CD4-positive, CD25-positive, alpha-beta regulatory T cell (primary cell): ENCODE results near the gene TTC13. TPM values are rescaled to one million over a fixed set of nuclear protein-coding genes. Genes with fewer than 3 reads are reported as not detected.
A peak's percentile ranks its signal among the peaks of the same experiment; 100 is the strongest.

Experiments used
- ATAC-seq, 2 donors: fragments of 150-1000 bp; cut with Tn5 transposase; one replicate each; pipeline ENCODE4 v1.10.0; 2021; ENCODE audit warnings: low read depth in 2 of 2, moderate number of reproducible peaks in 2 of 2, moderate library complexity in 1 of 2
- DNase-seq, 3 donors: peaks; one replicate each; pipeline versions ENCODE4 v3.0.0 to v3.0.0-alpha.2; 2012 to 2022; ENCODE audit warnings: mixed read lengths in 1 of 3
- H3K27ac ChIP-seq: one replicate; pipeline ENCODE4 v1.7.0; 2013; ENCODE audit warnings: mild to moderate bottlenecking, low read length; ENCODE audit not compliant: insufficient read depth, poor library complexity, severe bottlenecking
- H3K27me3 ChIP-seq: one replicate; pipeline ENCODE4 v1.7.0; 2013; ENCODE audit warnings: low read length; ENCODE audit not compliant: control insufficient read depth, insufficient read depth
- H3K36me3 ChIP-seq: one replicate; pipeline ENCODE4 v1.7.0; 2013; ENCODE audit warnings: mild to moderate bottlenecking, low read length, moderate library complexity; ENCODE audit not compliant: control insufficient read depth, insufficient read depth
- H3K4me1 ChIP-seq: 2 replicates; pipeline ENCODE4 v1.7.0; 2013; ENCODE audit warnings: mild to moderate bottlenecking, low read length; ENCODE audit not compliant: insufficient read depth, control insufficient read depth, poor library complexity, severe bottlenecking
- H3K4me3 ChIP-seq: one replicate; pipeline ENCODE4 v1.7.0; 2013; ENCODE audit warnings: low read depth, mild to moderate bottlenecking, low read length, moderate library complexity
- H3K9me3 ChIP-seq, 2 experiments: 1 replicate in 1 of 2; 2 replicates in 1 of 2; pipeline ENCODE4 v1.7.0; 2013; ENCODE audit warnings: low read length in 2 of 2, mild to moderate bottlenecking in 1 of 2, moderate library complexity in 1 of 2; ENCODE audit not compliant: control insufficient read depth in 2 of 2
- H3K27ac Mint-ChIP-seq, 3 donors: one replicate each; pipeline ENCODE4 v1.8.0; 2020 to 2022; ENCODE audit warnings: mild to moderate bottlenecking in 3 of 3, mixed read lengths in 3 of 3, moderate library complexity in 2 of 3
- H3K27me3 Mint-ChIP-seq: one replicate; pipeline ENCODE4 v1.8.0; 2022; ENCODE audit warnings: mild to moderate bottlenecking, mixed read lengths
- H3K36me3 Mint-ChIP-seq: one replicate; pipeline ENCODE4 v1.8.0; 2020; ENCODE audit warnings: mixed read lengths
- H3K4me1 Mint-ChIP-seq, 4 donors: one replicate each; pipeline ENCODE4 v1.8.0; 2020 to 2022; ENCODE audit warnings: mixed read lengths in 4 of 4, mild to moderate bottlenecking in 1 of 4
- H3K4me3 Mint-ChIP-seq, 4 donors: one replicate each; pipeline ENCODE4 v1.8.0; 2020 to 2022; ENCODE audit warnings: mild to moderate bottlenecking in 4 of 4, mixed read lengths in 4 of 4, moderate library complexity in 3 of 4
- H3K9me3 Mint-ChIP-seq, 7 donors: one replicate each; pipeline ENCODE4 v1.8.0; 2020 to 2022; ENCODE audit warnings: mixed read lengths in 7 of 7, mild to moderate bottlenecking in 3 of 7, moderate library complexity in 2 of 7
- polyA plus RNA-seq, 4 donors: library from polyadenylated mRNA; unstranded; fragments of 300-500 nt; fragmentation: Illumina TruSeq; gene quantifications; one replicate each; pipeline ENCODE4 v1.2.3, GENCODE V29; 2021
- total RNA-seq: library from RNA; stranded (reverse); gene quantifications from one replicate; pipeline ENCODE4 v1.2.3, GENCODE V29; 2022

Gene TTC13
- total and polyA plus RNA-seq, 5 donors from 2014 or later: 8.9 to 40.5 (median 11.6) TPM

GRCh38 chr1:230915078-230915477 lies 63.6 kb downstream of the TTC13 start:
- peaks cover 57% of the 10 kb centered on the region for H3K36me3 Mint-ChIP-seq
- Histone ChIP-seq H3K36me3 (peaks cover 89% of the 10 kb centered on the region), H3K4me1 (no peaks in the 10 kb centered on the region), H3K27me3 (no peaks in the 10 kb centered on the region), H3K9me3 (no peaks in the 10 kb centered on the region), H3K4me3 (no peak overlapping the region), H3K27ac (no peak overlapping the region)
- H3K27me3 Mint-ChIP-seq: no peaks in the 10 kb centered on the region
- no peak overlapping the region for H3K4me3 Mint-ChIP-seq
- no peak overlapping the region for H3K27ac Mint-ChIP-seq
- H3K4me1 Mint-ChIP-seq: no peaks in the 10 kb centered on the region
- ATAC-seq (no peak), DNase-seq (no peak)
- no peaks in the 10 kb centered on the region for H3K9me3 Mint-ChIP-seq

DNA sequence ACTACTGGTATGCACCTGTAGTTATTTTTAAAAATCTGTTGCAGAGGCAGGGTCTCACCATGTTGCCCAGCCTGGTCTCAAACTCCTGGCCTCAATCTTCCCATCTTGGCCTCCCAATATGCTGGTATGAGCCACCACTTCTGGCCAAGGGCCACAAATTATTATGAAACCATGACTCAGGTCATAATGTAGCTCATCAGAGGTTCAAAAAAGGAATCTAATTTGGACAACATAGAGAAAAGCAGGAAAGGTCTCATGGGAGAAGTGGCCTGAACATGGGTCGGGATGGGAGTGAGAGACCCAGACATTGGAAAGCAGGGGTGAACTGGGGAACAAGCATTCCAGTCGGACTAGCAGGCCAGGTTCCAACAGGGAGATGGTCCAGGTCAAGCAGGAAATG lies 65.2 kb downstream of the TTC13 start:
- H3K4me3 Mint-ChIP-seq: no peak overlapping the region
- no peak for DNase-seq
- ATAC-seq: no peak
- H3K4me3 ChIP-seq: no peak overlapping the region
- no peak overlapping the region for H3K27ac ChIP-seq
- peaks cover 89% of the 10 kb centered on the region for H3K36me3 ChIP-seq
- no peaks in the 10 kb centered on the region for H3K27me3 Mint-ChIP-seq
- no peaks in the 10 kb centered on the region for H3K27me3 ChIP-seq
- H3K9me3 ChIP-seq: no peaks in the 10 kb centered on the region
- no peaks in the 10 kb centered on the region for H3K4me1 Mint-ChIP-seq
- no peak overlapping the region for H3K27ac Mint-ChIP-seq
- H3K9me3 Mint-ChIP-seq: no peaks in the 10 kb centered on the region
- H3K36me3 Mint-ChIP-seq: peaks cover 60% of the 10 kb centered on the region
- no peaks in the 10 kb centered on the region for H3K4me1 ChIP-seq

DNA sequence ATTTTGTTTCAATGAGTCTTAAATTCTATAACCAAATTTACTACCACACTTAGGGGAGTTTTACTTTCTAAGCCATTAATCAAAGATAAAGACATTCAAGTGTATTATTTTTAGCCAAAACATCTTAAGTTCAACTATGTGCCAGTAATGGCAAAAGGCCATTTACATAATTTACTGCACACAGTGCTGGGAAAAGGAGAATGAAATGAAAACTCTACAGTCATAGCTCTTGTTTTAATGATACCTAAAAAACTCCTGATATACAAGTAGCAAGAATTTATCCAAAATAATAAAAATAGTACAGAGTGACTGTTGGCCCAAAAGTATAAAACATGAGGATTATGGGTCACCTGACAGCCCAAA lies 67.9 kb downstream of the TTC13 start:
- peaks cover 67% of the 10 kb centered on the region for H3K36me3 Mint-ChIP-seq

DNA sequence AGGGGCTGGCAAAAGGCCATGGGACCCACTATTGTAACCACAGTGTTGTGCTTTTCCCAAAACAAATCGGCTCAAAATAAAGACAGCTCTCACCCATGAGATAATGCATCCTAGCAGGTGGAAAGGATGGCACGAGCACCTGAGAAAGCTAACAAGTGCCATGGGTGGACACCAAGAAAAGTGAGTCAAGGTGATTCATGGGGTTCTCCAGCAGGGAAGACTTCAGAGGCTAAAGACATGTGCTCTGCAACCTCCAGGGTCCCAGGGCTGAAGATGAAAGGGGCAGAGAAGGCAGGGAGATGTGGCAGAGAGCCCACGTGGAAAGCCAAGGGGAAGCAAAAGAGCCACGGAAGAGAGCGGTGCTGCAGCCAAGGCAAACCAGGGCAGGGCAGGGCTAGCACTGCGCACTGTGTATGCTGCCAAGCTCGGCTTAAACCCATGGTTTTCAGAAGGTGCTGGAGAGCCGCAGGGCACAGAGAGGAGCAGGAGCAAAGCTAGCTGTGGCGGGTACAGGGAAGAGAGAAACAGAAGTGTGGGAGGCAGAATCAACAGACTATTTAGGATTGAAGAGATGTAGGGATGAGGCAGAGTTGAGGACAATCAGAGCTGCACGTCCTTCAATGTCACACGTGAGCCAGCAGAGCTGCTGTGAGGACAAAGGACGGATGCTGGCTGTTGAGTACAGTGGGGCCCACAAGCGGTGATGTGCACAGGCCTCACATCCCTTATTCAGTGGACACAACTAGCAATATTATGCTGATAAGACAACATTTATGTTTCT lies 68.5 kb downstream of the TTC13 start:
- no peaks in the 10 kb centered on the region for H3K4me1 ChIP-seq
- Mint-ChIP-seq H3K27me3 (no peaks in the 10 kb centered on the region), H3K36me3 (peaks cover 66% of the 10 kb centered on the region), H3K27ac (no peak overlapping the region), H3K9me3 (no peaks in the 10 kb centered on the region), H3K4me3 (no peak overlapping the region), H3K4me1 (no peaks in the 10 kb centered on the region)
- H3K9me3 ChIP-seq: no peaks in the 10 kb centered on the region
- no peaks in the 10 kb centered on the region for H3K27me3 ChIP-seq
- H3K4me3 ChIP-seq: no peak overlapping the region
- H3K36me3 ChIP-seq: peaks cover 94% of the 10 kb centered on the region
- H3K27ac ChIP-seq: no peak overlapping the region
- no peak for DNase-seq
- ATAC-seq: no peak

More for the DNA sequence above, 67.9 kb downstream of the TTC13 start:
- no peaks in the 10 kb centered on the region for H3K4me1 ChIP-seq
- no peaks in the 10 kb centered on the region for H3K27me3 ChIP-seq
- ATAC-seq (no peak), DNase-seq (no peak)
- no peaks in the 10 kb centered on the region for H3K27me3 Mint-ChIP-seq
- no peak overlapping the region for H3K27ac Mint-ChIP-seq
- no peak overlapping the region for H3K4me3 Mint-ChIP-seq
- H3K27ac ChIP-seq: no peak overlapping the region
- no peaks in the 10 kb centered on the region for H3K9me3 Mint-ChIP-seq
- H3K36me3 ChIP-seq: peaks cover 92% of the 10 kb centered on the region
- no peak overlapping the region for H3K4me3 ChIP-seq
- no peaks in the 10 kb centered on the region for H3K9me3 ChIP-seq
- no peaks in the 10 kb centered on the region for H3K4me1 Mint-ChIP-seq

DNA sequence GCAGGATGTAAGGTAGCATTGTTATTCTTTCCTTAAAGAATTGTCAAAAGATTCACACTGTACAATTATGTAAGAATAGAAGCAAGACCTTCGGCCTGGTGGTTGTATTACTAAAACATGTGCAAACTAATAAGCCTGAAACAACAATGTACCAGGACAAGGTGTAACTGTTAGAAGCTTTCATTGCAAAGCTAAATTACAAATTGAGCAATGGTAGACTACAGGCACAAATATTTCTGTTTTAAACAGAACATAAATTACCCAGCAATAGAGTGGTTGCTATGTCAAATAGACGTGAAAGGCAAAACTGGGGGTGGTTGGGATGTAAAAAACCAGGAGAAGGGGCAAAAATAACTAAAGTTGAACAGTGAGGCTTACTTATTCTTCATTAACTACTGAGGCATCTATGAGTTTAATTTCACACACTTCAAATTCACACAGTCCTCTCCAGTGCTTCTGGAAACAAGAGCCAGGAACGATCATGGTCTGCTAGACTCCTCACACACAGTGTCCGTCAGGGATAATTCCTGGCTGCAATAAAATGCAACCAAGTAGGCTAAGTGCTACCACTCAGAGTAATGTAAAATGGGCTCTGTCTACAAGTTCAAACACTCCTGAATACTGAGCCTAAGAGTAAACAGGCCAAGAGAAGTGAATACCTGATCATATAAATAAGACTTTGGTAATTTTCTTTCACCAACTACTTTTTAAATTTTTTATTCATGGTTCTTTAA lies 71.0 kb downstream of the TTC13 start:
- Histone ChIP-seq H3K9me3 (no peaks in the 10 kb centered on the region), H3K36me3 (peaks cover 87% of the 10 kb centered on the region), H3K27me3 (no peaks in the 10 kb centered on the region), H3K4me1 (no peaks in the 10 kb centered on the region), H3K27ac (no peak overlapping the region), H3K4me3 (no peak overlapping the region)
- ATAC-seq (no peak), DNase-seq (no peak)
- Mint-ChIP-seq H3K27ac (no peak overlapping the region), H3K4me1 (peaks cover 0 to 6% (median 0%) of the 10 kb centered on the region in 4 donors), H3K9me3 (peaks cover 0 to 1% (median 0%) of the 10 kb centered on the region in 7 donors), H3K27me3 (no peaks in the 10 kb centered on the region), H3K4me3 (peak overlapping the region in 1 of 4 donors; percentile 5), H3K36me3 (peaks cover 69% of the 10 kb centered on the region)

- H3K27me3 Mint-ChIP-seq: no peaks in the 10 kb centered on the region
Measured at GRCh38 chr1:230906226-230906625, 72.4 kb downstream of the TTC13 start.

DNA sequence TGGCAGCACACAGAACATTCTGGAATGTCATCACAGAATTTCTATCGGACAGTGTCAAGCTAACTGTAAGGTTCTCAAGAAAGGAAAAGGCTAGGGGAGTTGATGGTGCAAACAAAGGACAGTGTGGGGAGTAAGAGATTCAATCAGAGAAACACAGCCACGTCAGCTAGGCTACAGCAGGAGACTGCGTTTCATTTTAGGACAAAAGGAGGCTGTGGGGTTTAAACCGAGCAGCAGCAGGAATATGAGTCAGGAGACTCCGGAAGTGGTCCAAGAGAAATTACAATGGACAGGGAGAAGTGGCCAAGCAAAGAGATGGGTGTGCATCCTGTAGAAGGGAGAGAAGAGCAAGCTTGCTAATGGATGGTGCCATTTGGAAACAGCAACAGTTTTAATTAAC lies 72.9 kb downstream of the TTC13 start:
- peaks cover 73% of the 10 kb centered on the region for H3K36me3 ChIP-seq
- H3K27me3 Mint-ChIP-seq: no peaks in the 10 kb centered on the region
- peaks cover 57% of the 10 kb centered on the region for H3K36me3 Mint-ChIP-seq

More at GRCh38 chr1:230906226-230906625, 72.4 kb downstream of the TTC13 start:
- no peak overlapping the region for H3K4me3 ChIP-seq
- Mint-ChIP-seq H3K9me3 (peaks cover 0 to 1% (median 0%) of the 10 kb centered on the region in 7 donors), H3K4me3 (no peak overlapping the region), H3K4me1 (peaks cover 0 to 6% (median 0%) of the 10 kb centered on the region in 4 donors), H3K36me3 (peaks cover 59% of the 10 kb centered on the region), H3K27ac (no peak overlapping the region)
- DNase-seq (no peak), ATAC-seq (no peak)
- no peaks in the 10 kb centered on the region for H3K4me1 ChIP-seq
- no peak overlapping the region for H3K27ac ChIP-seq
- no peaks in the 10 kb centered on the region for H3K27me3 ChIP-seq
- H3K36me3 ChIP-seq: peaks cover 78% of the 10 kb centered on the region
- H3K9me3 ChIP-seq: no peaks in the 10 kb centered on the region

More for the DNA sequence above, 72.9 kb downstream of the TTC13 start:
- Histone ChIP-seq H3K4me3 (no peak overlapping the region), H3K9me3 (no peaks in the 10 kb centered on the region), H3K27me3 (no peaks in the 10 kb centered on the region), H3K27ac (no peak overlapping the region), H3K4me1 (no peaks in the 10 kb centered on the region)
- no peak for DNase-seq
- peaks cover 0 to 1% (median 0%) of the 10 kb centered on the region in 7 donors for H3K9me3 Mint-ChIP-seq
- peaks cover 0 to 6% (median 0%) of the 10 kb centered on the region in 4 donors for H3K4me1 Mint-ChIP-seq
- no peak for ATAC-seq
- H3K4me3 Mint-ChIP-seq: no peak overlapping the region
- peak overlapping the region in 2 of 3 donors; percentile 65 to 73 for H3K27ac Mint-ChIP-seq
